NB4 (cell line): ENCODE data around the gene LRMDA.

Experiments used
- CTCF ChIP-seq: IDR thresholded peaks from one replicate; pipeline ENCODE4 v1.5.1; 2012; ENCODE audit warnings: low read depth, low read length
- MAX ChIP-seq: IDR thresholded peaks from 2 replicates; pipeline ENCODE4 v1.6.1; 2011; ENCODE audit warnings: low read depth, low read length
- MYC ChIP-seq: IDR thresholded peaks from 2 replicates; pipeline ENCODE4 v1.6.1; 2011; ENCODE audit warnings: low read depth, low read length
- POLR2A ChIP-seq: IDR thresholded peaks from 2 replicates; pipeline ENCODE4 v1.6.1; 2011; ENCODE audit warnings: mild to moderate bottlenecking; ENCODE audit not compliant: insufficient read length; ENCODE audit errors: extremely low read depth

- no peak for TF ChIP-seq CTCF
- TF ChIP-seq MAX = no peak
- TF ChIP-seq POLR2A = no peak
- no peak for TF ChIP-seq MYC
Measured at GRCh38 chr10:75939541-75939940, 508.1 kb downstream of the LRMDA start.
